SK-N-SH (cell line): ENCODE results near the gene SLC25A31. TPM values are rescaled to one million over a fixed set of nuclear protein-coding genes. Genes with fewer than 3 reads are reported as not detected.

Source experiments
- CTCF ChIA-PET: fragments of 300-600, 350-600 bp; formaldehyde crosslinking; extraction: SDS; loops from one replicate; lab custom pipeline; 2021; lab: Yijun Ruan, JAX
- POLR2A ChIA-PET: fragments of 350-600 bp; sonication (Branson Sonifier 250); formaldehyde crosslinking; extraction: SDS; loops from one replicate; lab custom pipeline; 2020; ENCODE audit warnings: antibody characterized with exemption, inconsistent platforms; lab: Yijun Ruan, JAX
- DNase-seq: peaks from one replicate; pipeline ENCODE4 v3.0.0; 2012
- H2AFZ ChIP-seq: fragments of 200-600 bp; sonication (generic); 2 replicates; pipeline ENCODE4 v1.8.1; 2016; ENCODE audit warnings: antibody characterized with exemption, mild to moderate bottlenecking, low read depth
- H3F3A ChIP-seq: fragments of 200-600 bp; sonication (generic); replicated peaks from 2 replicates; pipeline ENCODE3; 2016; ENCODE audit warnings: antibody characterized with exemption, mild to moderate bottlenecking; ENCODE audit not compliant: insufficient read depth
- H3K27ac ChIP-seq, 2 experiments: fragments of 200-500 bp in 1 of 2; fragments of 200-600 bp in 1 of 2; sonication (Bioruptor generic) in 1 of 2; sonication (generic), shearing (Covaris generic) in 1 of 2; 2 replicates each; pipeline versions ENCODE4 v1.5.1 to v1.6.1; 2014 to 2016; ENCODE audit warnings: low read depth in 2 of 2, inconsistent platforms in 1 of 2, low read length in 1 of 2, mild to moderate bottlenecking in 1 of 2, mixed read lengths in 1 of 2
- H3K27me3 ChIP-seq: fragments of 200-600 bp; sonication (generic), shearing (Covaris generic); 2 replicates; pipeline ENCODE4 v1.6.1; 2016; ENCODE audit warnings: mixed run types; ENCODE audit not compliant: insufficient read depth
- H3K36me3 ChIP-seq, 2 experiments: fragments of 200-500 bp in 1 of 2; fragments of 200-600 bp in 1 of 2; sonication (Bioruptor generic) in 1 of 2; sonication (generic) in 1 of 2; replicated peaks in 1 of 2; 2 replicates each; pipeline versions ENCODE3 to v1.5.1; 2014 to 2016; ENCODE audit warnings: low read length in 1 of 2, mild to moderate bottlenecking in 1 of 2; ENCODE audit not compliant: insufficient read depth in 2 of 2, control insufficient read depth in 1 of 2
- H3K4me1 ChIP-seq, 2 experiments: fragments of 200-500 bp in 1 of 2; fragments of 200-600 bp in 1 of 2; sonication (Bioruptor generic) in 1 of 2; sonication (generic), shearing (Covaris generic) in 1 of 2; 2 replicates each; pipeline versions ENCODE4 v1.5.1 to v1.6.1; 2014 to 2016; ENCODE audit warnings: low read depth in 1 of 2, low read length in 1 of 2, mixed run types in 1 of 2; ENCODE audit not compliant: insufficient read depth in 2 of 2, control insufficient read depth in 1 of 2
- H3K4me2 ChIP-seq: fragments of 200-600 bp; sonication (generic), shearing (Covaris generic); 2 replicates; pipeline ENCODE4 v1.6.1; 2017; ENCODE audit warnings: mixed run types
- H3K4me3 ChIP-seq, 2 experiments: fragments of 200-500 bp in 1 of 2; fragments of 200-600 bp in 1 of 2; sonication (Bioruptor generic) in 1 of 2; sonication (generic), shearing (Covaris generic) in 1 of 2; 2 replicates each; pipeline versions ENCODE4 v1.5.1 to v1.8.1; 2014 to 2016; ENCODE audit warnings: low read depth in 2 of 2, inconsistent platforms in 1 of 2, low read length in 1 of 2, mild to moderate bottlenecking in 1 of 2, mixed read lengths in 1 of 2, moderate library complexity in 1 of 2
- H3K79me2 ChIP-seq: fragments of 200-600 bp; sonication (generic); 2 replicates; pipeline ENCODE4 v1.8.1; 2017; ENCODE audit warnings: mild to moderate bottlenecking; ENCODE audit not compliant: insufficient read depth
- H3K9ac ChIP-seq: fragments of 200-600 bp; sonication (generic); 2 replicates; pipeline ENCODE4 v1.6.1; 2017; ENCODE audit warnings: mixed run types
- H3K9me2 ChIP-seq: fragments of 200-600 bp; sonication (generic); 2 replicates; pipeline ENCODE4 v1.6.1; 2017; ENCODE audit warnings: mixed run types
- H3K9me3 ChIP-seq: fragments of 200-600 bp; sonication (generic); 2 replicates; pipeline ENCODE4 v1.6.1; 2017; ENCODE audit warnings: mixed run types, mild to moderate bottlenecking, moderate library complexity
- H4K20me1 ChIP-seq: fragments of 200-600 bp; sonication (generic); 2 replicates; pipeline ENCODE4 v1.6.1; 2017; ENCODE audit warnings: mild to moderate bottlenecking, mixed run types; ENCODE audit not compliant: insufficient read depth
- EP300 ChIP-seq, 2 experiments: IDR thresholded peaks; 2 replicates each; pipeline versions ENCODE4 v1.4.0 to v1.6.1; 2012; ENCODE audit warnings: borderline replicate concordance in 1 of 2, low read depth in 1 of 2, low read length in 1 of 2
- FOSL2 ChIP-seq: IDR thresholded peaks from 2 replicates; pipeline ENCODE4 v1.4.0; 2012; ENCODE audit warnings: low read depth, mild to moderate bottlenecking, moderate library complexity, borderline replicate concordance
- GATA2 ChIP-seq: sonication (generic); formaldehyde crosslinking; IDR thresholded peaks from 2 replicates; pipeline ENCODE4 v1.5.0; 2020; ENCODE audit warnings: mild to moderate bottlenecking, missing genetic modification reagents
- JUND ChIP-seq: IDR thresholded peaks from 2 replicates; pipeline ENCODE4 v1.4.0; 2012
- MAX ChIP-seq: IDR thresholded peaks from 2 replicates; pipeline ENCODE4 v1.4.0; 2012; ENCODE audit warnings: low read depth
- NFIC ChIP-seq: IDR thresholded peaks from 2 replicates; pipeline ENCODE4 v1.4.0; 2012; ENCODE audit warnings: borderline replicate concordance
- RXRA ChIP-seq: IDR thresholded peaks from 2 replicates; pipeline ENCODE4 v1.4.0; 2012; ENCODE audit warnings: low read depth, mild to moderate bottlenecking, borderline replicate concordance
- TCF12 ChIP-seq: IDR thresholded peaks from 2 replicates; pipeline ENCODE4 v1.4.0; 2012
- TEAD4 ChIP-seq: IDR thresholded peaks from 2 replicates; pipeline ENCODE4 v1.4.0; 2012; ENCODE audit warnings: mild to moderate bottlenecking, borderline replicate concordance; ENCODE audit not compliant: insufficient read depth
- YY1 ChIP-seq: IDR thresholded peaks from 2 replicates; pipeline ENCODE4 v1.4.0; 2012; ENCODE audit warnings: low read depth, mild to moderate bottlenecking
- WGBS: methylation state at CpG from one replicate; pipeline ENCODE4 v1.1.6; 2017; ENCODE audit warnings: low lambda C conversion rate; 5-methylcytosine and 5-hydroxymethylcytosine counted together
- polyA plus RNA-seq, 3 experiments: library from polyadenylated mRNA; depleted of rRNA; stranded (reverse); fragments of >200 nt; gene quantifications; 2 replicates each; pipeline ENCODE4 v1.2.3, GENCODE V29; 2012
- TF ChIP-seq, protein P1 (sequence below): IDR thresholded peaks from 2 replicates; pipeline ENCODE4; 2012
- TF ChIP-seq, protein P2 (sequence below): fragments of 150-350 bp; IDR thresholded peaks from 2 replicates; pipeline ENCODE4 v1.6.1; 2017; ENCODE audit warnings: antibody characterized with exemption, low read length, low read depth, borderline replicate concordance

The SLC25A31 gene
- polyA plus RNA-seq, 1 of the 3 experiments (the other 2 are of a cell fraction), result not detected

DNA sequence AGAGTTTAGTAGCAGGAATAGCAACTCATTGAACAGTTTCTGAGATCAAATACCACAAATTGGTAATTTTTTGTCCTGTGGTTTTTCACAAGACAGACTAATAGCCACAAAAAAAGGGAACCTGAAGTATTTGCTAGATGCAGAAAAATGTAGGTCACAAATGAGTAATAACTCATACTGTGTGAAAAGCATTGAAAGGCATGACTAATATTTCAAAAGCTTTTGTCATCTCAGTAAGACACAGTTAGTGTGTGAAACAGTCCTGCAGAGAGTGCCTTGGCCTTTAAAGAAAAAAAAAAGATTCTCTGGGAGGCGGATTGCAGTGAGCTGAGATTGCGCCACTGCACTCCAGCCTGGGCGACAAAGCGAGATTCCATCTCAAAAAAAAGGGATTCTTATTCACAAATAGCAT is 31.4 kb upstream of the SLC25A31 start:
- TF ChIP-seq TEAD4 (no peak), TCF12 (peak; percentile 49), RXRA (no peak), GATA2 (no peak), JUND (peak; percentile 58), NFIC (peak; percentile 14; the same call in 1 of the 2 replicates), EP300 (IDR thresholded peaks at IDR 0.05; ENCODE audit: borderline replicate concordance in 1 of 2, low read depth in 1 of 2, low read length in 1 of 2) (0 out of 4 replicates have a peak, but pooled peaks of 1 of the 2 experiments have one; percentile 8), FOSL2 (peak; percentile 65; the same call in 1 of the 2 replicates)
- TF ChIP-seq, protein P1, sequence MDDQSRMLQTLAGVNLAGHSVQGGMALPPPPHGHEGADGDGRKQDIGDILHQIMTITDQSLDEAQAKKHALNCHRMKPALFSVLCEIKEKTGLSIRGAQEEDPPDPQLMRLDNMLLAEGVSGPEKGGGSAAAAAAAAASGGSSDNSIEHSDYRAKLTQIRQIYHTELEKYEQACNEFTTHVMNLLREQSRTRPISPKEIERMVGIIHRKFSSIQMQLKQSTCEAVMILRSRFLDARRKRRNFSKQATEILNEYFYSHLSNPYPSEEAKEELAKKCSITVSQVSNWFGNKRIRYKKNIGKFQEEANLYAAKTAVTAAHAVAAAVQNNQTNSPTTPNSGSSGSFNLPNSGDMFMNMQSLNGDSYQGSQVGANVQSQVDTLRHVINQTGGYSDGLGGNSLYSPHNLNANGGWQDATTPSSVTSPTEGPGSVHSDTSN, result peak; percentile 83
- ChIA-PET CTCF (interaction anchor here (1.0 kb wide), 1 partner anchor 35 kb away, joined by 3 read pairs; no protein-coding TSS in a partner anchor), POLR2A (no interaction called here)
- Histone ChIP-seq H3K4me3 (no peak overlapping the region), H3K4me2 (no peak overlapping the region), H3K27me3 (no peaks in the 10 kb centered on the region), H3F3A (peaks cover 4% of the 10 kb centered on the region), H2AFZ (no peak overlapping the region), H3K4me1 (peaks cover 0 to 2% of the 10 kb centered on the region in 2 experiments; a peak in 1 of 4 replicates), H3K36me3 (peaks cover 5 to 15% of the 10 kb centered on the region in 2 experiments), H3K9me3 (no peaks in the 10 kb centered on the region), H3K9me2 (no peaks in the 10 kb centered on the region), H3K9ac (no peak overlapping the region), H3K79me2 (no peaks in the 10 kb centered on the region), H4K20me1 (no peaks in the 10 kb centered on the region), H3K27ac (peak overlapping the region in 1 of 2 experiments; percentile 37; a peak in 2 of 4 replicates)
- DNase-seq, result no peak
- 77% methylated on average over 4 of the region's 4 CpGs for whole genome bisulfite sequencing

DNA sequence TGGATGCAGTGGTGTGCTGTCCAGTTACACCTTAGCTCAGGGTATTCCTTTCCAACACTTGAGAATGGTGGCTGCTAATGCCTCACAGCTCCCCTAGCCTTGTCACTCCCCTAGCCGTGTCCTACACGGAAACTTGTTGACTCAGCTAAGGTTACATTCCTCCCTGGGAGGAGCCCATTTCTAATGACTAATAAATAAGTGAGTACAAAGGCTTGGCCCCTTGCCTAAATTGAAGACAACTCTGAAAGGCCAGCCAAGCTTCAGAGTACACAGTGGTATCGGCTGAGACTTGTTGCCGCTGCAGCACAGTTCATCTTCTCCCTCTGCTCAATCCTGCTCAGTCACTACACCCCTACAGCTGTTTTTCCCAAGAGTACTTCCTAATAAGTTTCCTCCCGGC is 21.2 kb upstream of the SLC25A31 start:
- Histone ChIP-seq H2AFZ (no peak overlapping the region), H3K79me2 (no peaks in the 10 kb centered on the region), H4K20me1 (no peaks in the 10 kb centered on the region), H3K4me1 (no peaks in the 10 kb centered on the region), H3K4me3 (no peak overlapping the region), H3K9me2 (no peaks in the 10 kb centered on the region), H3K27me3 (no peaks in the 10 kb centered on the region), H3K4me2 (0 out of 2 replicates have a peak overlapping the region, but pooled peaks have one; percentile 30), H3K36me3 (peaks cover 22 to 24% of the 10 kb centered on the region in 2 experiments), H3K9me3 (no peaks in the 10 kb centered on the region), H3K9ac (no peak overlapping the region), H3K27ac (0 out of 4 replicates have a peak overlapping the region, but pooled peaks of 1 of the 2 experiments have one; percentile 17), H3F3A (no peaks in the 10 kb centered on the region)
- ChIA-PET POLR2A (no interaction called here), CTCF (no interaction called here)
- TF ChIP-seq JUND, result 0 out of 2 replicates have a peak, but pooled peaks have one; percentile 15
- TF ChIP-seq NFIC, result peak; percentile 70; the same call in 1 of the 2 replicates
- TF ChIP-seq, protein P1, result 0 out of 2 replicates have a peak, but pooled peaks have one; percentile 18
- 0 out of 2 replicates have a peak, but pooled peaks have one; percentile 9 for TF ChIP-seq TCF12
- no peak for TF ChIP-seq YY1
- no peak for TF ChIP-seq MAX
- TF ChIP-seq, protein P2, sequence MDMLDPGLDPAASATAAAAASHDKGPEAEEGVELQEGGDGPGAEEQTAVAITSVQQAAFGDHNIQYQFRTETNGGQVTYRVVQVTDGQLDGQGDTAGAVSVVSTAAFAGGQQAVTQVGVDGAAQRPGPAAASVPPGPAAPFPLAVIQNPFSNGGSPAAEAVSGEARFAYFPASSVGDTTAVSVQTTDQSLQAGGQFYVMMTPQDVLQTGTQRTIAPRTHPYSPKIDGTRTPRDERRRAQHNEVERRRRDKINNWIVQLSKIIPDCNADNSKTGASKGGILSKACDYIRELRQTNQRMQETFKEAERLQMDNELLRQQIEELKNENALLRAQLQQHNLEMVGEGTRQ, result no peak
- TF ChIP-seq FOSL2, result peak; percentile 43; the same call in 1 of the 2 replicates
- DNase-seq, result no peak
- WGBS, result 62% methylated on average over 5 of the region's 5 CpGs
